ENCODE results near the gene PCDHGC4. TPM values are rescaled to one million over a fixed set of nuclear protein-coding genes. Genes with fewer than 3 reads are reported as not detected.

The PCDHGC4 gene
- total and polyA plus RNA-seq, 12 donors: 0.03 to 6.1 (median 1.4) TPM

DNA sequence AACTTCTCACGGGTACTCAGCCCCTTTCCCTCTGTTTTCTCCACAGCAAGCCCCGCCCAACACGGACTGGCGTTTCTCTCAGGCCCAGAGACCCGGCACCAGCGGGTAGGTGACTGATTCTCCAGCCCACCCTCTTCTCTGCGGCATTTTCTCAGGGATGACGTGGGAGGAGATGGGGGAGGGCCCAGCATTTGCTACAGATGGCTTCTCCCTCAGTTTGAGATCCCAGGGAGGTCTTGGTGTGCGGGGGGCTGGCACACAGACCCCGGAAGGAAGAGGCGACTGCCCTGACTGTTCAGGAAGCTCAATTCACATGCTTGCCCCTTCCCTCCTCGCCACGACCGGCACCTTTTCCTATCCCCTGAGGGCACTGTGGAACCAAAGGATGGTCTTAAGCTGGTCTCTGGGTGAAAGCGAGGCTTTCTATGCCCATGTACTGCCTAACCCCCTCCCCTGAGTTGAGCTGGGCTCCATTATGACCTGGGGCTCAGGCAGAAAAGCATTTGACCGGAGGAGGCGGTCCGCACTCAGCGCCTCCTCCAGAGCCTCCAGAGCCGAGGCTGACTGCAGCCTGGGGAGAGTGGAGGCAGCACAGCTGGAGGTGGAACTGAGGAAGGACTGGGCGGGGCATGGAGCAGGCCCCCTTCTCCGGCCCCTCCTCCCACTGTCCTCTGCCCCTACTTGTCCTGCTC, 10.1 kb downstream of the PCDHGC4 start:
- peak overlapping the region in 1 of 5 donors; percentile 15 for H3K27ac ChIP-seq

DNA sequence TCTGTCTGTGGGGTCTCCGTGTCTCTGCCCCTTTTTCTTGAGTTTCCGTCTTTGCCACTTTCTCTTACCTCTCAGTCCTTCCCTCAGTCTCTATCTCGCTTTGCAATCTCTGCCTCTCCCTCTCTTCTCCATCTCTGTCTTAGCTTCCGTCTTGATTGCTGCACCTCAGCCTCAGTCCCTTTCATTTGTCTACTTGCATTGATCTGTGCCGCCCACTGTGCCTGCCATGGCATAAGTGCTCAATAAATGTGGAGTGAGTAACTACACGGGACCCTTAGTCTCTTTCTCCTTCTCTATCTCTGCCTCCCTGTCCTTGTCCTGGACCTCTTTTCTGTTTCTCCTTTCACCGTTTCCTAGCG, 10.6 kb downstream of the PCDHGC4 start:
- DNase-seq: no peak
- H3K27ac ChIP-seq: no peak overlapping the region
- H3K36me3 ChIP-seq (replicated peaks in 1 of 2): peaks cover 0 to 7% of the 10 kb centered on the region in 2 donors
- intact Hi-C loops (cut with DNase I): no loop called here
- H3K27me3 ChIP-seq: no peaks in the 10 kb centered on the region
- H3K4me1 ChIP-seq (replicated peaks in 1 of 2): peaks cover 0 to 31% of the 10 kb centered on the region in 2 donors
- no peak overlapping the region for H3K4me3 ChIP-seq
- WGBS, 4 donors: 87 to 92% (median 90%) methylated on average over 8 of the region's 8 CpGs
- no peaks in the 10 kb centered on the region for H3K9me3 ChIP-seq (replicated peaks in 1 of 3)
- TF ChIP-seq, protein P1, sequence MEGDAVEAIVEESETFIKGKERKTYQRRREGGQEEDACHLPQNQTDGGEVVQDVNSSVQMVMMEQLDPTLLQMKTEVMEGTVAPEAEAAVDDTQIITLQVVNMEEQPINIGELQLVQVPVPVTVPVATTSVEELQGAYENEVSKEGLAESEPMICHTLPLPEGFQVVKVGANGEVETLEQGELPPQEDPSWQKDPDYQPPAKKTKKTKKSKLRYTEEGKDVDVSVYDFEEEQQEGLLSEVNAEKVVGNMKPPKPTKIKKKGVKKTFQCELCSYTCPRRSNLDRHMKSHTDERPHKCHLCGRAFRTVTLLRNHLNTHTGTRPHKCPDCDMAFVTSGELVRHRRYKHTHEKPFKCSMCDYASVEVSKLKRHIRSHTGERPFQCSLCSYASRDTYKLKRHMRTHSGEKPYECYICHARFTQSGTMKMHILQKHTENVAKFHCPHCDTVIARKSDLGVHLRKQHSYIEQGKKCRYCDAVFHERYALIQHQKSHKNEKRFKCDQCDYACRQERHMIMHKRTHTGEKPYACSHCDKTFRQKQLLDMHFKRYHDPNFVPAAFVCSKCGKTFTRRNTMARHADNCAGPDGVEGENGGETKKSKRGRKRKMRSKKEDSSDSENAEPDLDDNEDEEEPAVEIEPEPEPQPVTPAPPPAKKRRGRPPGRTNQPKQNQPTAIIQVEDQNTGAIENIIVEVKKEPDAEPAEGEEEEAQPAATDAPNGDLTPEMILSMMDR (IDR thresholded peaks at IDR 0.05): no peak
- TF ChIP-seq POLR2A (IDR thresholded peaks at IDR 0.05): no peak

More for the DNA sequence above, 10.1 kb downstream of the PCDHGC4 start:
- DNase-seq: peak in 1 of 7 donors; percentile 67
- no peak overlapping the region for H3K4me3 ChIP-seq
- no peaks in the 10 kb centered on the region for H3K9me3 ChIP-seq (replicated peaks in 1 of 3)
- peaks cover 0 to 32% of the 10 kb centered on the region in 2 donors for H3K4me1 ChIP-seq (replicated peaks in 1 of 2)
- intact Hi-C loops (cut with DNase I): no loop called here
- 67 to 77% (median 71%) methylated on average over 12 to 22 of the region's 22 CpGs for WGBS, 4 donors
- no peaks in the 10 kb centered on the region for H3K27me3 ChIP-seq
- H3K36me3 ChIP-seq (replicated peaks in 1 of 2): peaks cover 0 to 7% of the 10 kb centered on the region in 2 donors
- TF ChIP-seq POLR2A (IDR thresholded peaks at IDR 0.05): no peak
- TF ChIP-seq, protein P1 (IDR thresholded peaks at IDR 0.05): no peak

DNA sequence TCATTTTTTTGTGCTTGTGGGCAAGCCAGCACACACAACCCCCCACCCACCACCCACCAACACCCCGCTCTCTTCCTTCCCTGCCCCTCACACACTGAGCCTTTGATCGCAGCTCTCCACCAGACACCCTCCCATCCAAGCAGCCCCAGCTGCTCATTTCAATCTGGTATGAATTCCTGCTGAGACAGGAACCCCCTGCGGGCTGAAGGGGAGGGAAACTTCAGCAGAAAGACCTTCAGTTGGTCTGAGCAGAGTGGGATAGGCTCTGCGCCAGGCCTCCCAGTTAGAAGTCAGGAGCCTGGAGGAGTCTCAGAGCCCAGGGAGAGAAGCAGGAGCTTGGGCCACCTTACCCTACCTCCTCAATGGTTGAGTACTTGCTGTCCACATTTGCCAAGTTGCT, 11.2 kb downstream of the PCDHGC4 start:
- intact Hi-C loops (cut with DNase I): no loop called here
- no peak for TF ChIP-seq POLR2A (IDR thresholded peaks at IDR 0.05)
- TF ChIP-seq, protein P1 (IDR thresholded peaks at IDR 0.05): no peak
- no peaks in the 10 kb centered on the region for H3K9me3 ChIP-seq (replicated peaks in 1 of 3)
- H3K4me3 ChIP-seq: no peak overlapping the region
- no peak overlapping the region for H3K27ac ChIP-seq
- 75 to 92% (median 88%) methylated on average over 4 of the region's 4 CpGs for WGBS, 4 donors
- H3K4me1 ChIP-seq (replicated peaks in 1 of 2): peaks cover 0 to 31% of the 10 kb centered on the region in 2 donors
- no peaks in the 10 kb centered on the region for H3K27me3 ChIP-seq
- peak in 1 of 7 donors; percentile 45 for DNase-seq
- peaks cover 0 to 7% of the 10 kb centered on the region in 2 donors for H3K36me3 ChIP-seq (replicated peaks in 1 of 2)

DNA sequence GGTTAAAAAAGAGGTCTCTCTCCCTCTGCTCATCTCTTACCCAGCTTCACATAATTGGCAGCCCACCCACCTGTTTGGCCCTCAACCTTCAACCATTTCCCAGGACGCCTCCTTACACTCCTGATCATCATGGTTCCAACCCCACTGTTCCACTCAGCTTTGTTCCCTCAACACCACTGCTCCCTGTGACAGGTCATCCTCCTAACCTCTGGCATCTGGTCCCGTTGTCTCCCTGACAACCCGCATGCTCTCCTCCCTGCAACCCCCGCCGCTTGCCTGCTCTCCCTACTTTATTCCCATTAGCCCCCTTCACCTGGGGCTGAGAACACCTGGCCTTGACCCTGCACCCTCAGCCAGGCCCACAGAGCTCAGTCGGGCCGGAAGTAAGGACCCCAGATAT, 16.9 kb downstream of the PCDHGC4 start:
- H3K9me3 ChIP-seq (replicated peaks in 1 of 3): no peaks in the 10 kb centered on the region
- no peak overlapping the region for H3K27ac ChIP-seq
- H3K4me3 ChIP-seq: no peak overlapping the region
- H3K4me1 ChIP-seq (replicated peaks in 1 of 2): no peaks in the 10 kb centered on the region
- no peak for DNase-seq
- no peaks in the 10 kb centered on the region for H3K27me3 ChIP-seq
- WGBS, 4 donors: 52 to 61% (median 56%) methylated on average over 7 of the region's 7 CpGs
- TF ChIP-seq POLR2A (IDR thresholded peaks at IDR 0.05): no peak
- TF ChIP-seq, protein P1 (IDR thresholded peaks at IDR 0.05): no peak
- intact Hi-C loops (cut with DNase I): no loop called here
- H3K36me3 ChIP-seq (replicated peaks in 1 of 2): peaks cover 0 to 25% of the 10 kb centered on the region in 2 donors

Measured in adrenal gland (tissue), 12 donors.